RKO (cell line): Measurements from ENCODE around the gene MED7.

Experiments used
- DNase-seq: peaks from one replicate; pipeline ENCODE4 v3.0.0-alpha.2; 2016; ENCODE audit warnings: low spot score

The MED7 gene

DNA sequence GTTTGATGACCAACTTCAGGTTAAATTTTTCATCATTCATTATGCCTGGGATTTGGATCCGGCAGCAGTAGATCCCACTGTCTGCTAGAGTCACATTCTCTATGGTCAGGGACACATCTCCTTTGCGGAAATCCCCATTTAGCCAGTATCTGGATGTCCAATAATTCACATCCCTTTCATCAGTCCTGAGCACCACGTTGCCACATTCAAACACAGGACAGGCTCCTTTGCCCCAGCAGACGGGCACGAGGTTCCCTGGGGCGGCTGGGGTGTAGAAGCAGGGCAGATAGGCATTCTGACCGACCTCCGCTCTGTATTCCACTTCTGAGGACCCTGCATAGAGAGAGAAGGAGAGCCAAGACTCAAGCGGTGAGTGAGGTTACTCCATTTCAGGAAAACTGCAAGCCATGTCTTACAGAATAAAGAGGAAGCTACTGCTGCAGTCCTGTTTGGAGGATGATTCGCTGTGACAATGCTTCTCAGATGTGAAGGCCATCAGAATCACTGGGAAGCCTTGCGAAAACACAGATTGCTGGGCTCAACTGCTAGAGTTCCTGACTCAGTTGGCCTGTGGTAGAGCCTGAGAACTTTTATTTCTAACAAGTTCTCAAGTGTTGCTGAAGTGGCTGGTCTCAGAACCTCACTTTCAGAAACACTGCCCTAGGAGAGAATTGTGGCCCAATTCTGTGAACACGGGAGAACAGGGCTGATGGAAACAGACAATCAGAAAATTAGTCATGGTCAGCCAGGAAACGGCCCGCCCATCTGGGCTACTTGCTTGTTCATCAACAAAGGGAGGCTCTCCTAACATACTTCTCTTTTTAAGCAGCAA, 35.8 kb downstream of the MED7 start:
- no peak for DNase-seq

- peak; percentile 76 for DNase-seq
Observed at GRCh38 chr5:157100140-157100679, 42.5 kb downstream of the MED7 start.

- DNase-seq: no peak
Observed at GRCh38 chr5:157088342-157088990, 54.2 kb downstream of the MED7 start.
